Glutamatergic neuron (in vitro differentiated cells): ENCODE results near the gene BANF2. TPM values are rescaled to one million over a fixed set of nuclear protein-coding genes. Genes with fewer than 3 reads are reported as not detected.

Experiments used
- DNase-seq: peaks from one replicate; pipeline ENCODE4 v3.0.0; 2022
- H3K27ac Mint-ChIP-seq: one replicate; pipeline ENCODE4 v1.8.0; 2020; ENCODE audit warnings: mild to moderate bottlenecking, mixed read lengths, inconsistent platforms; ENCODE audit not compliant: unreplicated experiment
- H3K27me3 Mint-ChIP-seq: one replicate; pipeline ENCODE4 v1.8.0; 2020; ENCODE audit warnings: mild to moderate bottlenecking, moderate library complexity, mixed read lengths, inconsistent platforms; ENCODE audit not compliant: unreplicated experiment
- H3K36me3 Mint-ChIP-seq: one replicate; pipeline ENCODE4 v1.8.0; 2020; ENCODE audit warnings: mild to moderate bottlenecking, mixed read lengths, inconsistent platforms; ENCODE audit not compliant: unreplicated experiment
- H3K4me1 Mint-ChIP-seq: one replicate; pipeline ENCODE4 v1.8.0; 2020; ENCODE audit warnings: mild to moderate bottlenecking, low read depth, mixed read lengths, inconsistent platforms; ENCODE audit not compliant: unreplicated experiment
- H3K4me3 Mint-ChIP-seq: one replicate; pipeline ENCODE4 v1.8.0; 2020; ENCODE audit warnings: mild to moderate bottlenecking, mixed read lengths, inconsistent platforms; ENCODE audit not compliant: unreplicated experiment
- H3K9me3 Mint-ChIP-seq: one replicate; pipeline ENCODE4 v1.8.0; 2020; ENCODE audit warnings: mild to moderate bottlenecking, moderate library complexity, mixed read lengths, inconsistent platforms; ENCODE audit not compliant: unreplicated experiment
- CTCF ChIP-seq: fragments of 200-600 bp; sonication (generic); IDR thresholded peaks from one replicate; pipeline ENCODE4 v1.5.0; 2021; ENCODE audit not compliant: partially characterized antibody, unreplicated experiment
- total RNA-seq: library from RNA; stranded (reverse); fragmentation: NEBNext Ultra II Directional; extraction: Animal tissue kit (Norgen Biotek cat#: 25700); gene quantifications from one replicate; pipeline ENCODE4 v1.2.1, GENCODE V29; 2021; ENCODE audit not compliant: unreplicated experiment

BANF2 gene
- total RNA-seq, 1 donor from 2014 or later = not detected

- no peak for TF ChIP-seq CTCF
- H3K4me1 Mint-ChIP-seq = no peaks in the 10 kb centered on the region
- peaks cover 3% of the 10 kb centered on the region for H3K9me3 Mint-ChIP-seq
- H3K36me3 Mint-ChIP-seq = no peaks in the 10 kb centered on the region
- H3K27ac Mint-ChIP-seq = no peak overlapping the region
- H3K4me3 Mint-ChIP-seq = no peak overlapping the region
- no peaks in the 10 kb centered on the region for H3K27me3 Mint-ChIP-seq
- no peak for DNase-seq
These were observed 85.2 kb downstream of the BANF2 start for GRCh38 chr20:17785007-17785406.

Other genes starting within 250 kb of the BANF2 start
- 0.69 TPM for gene BFSP1, start 168.6 kb upstream of the BANF2 start, total RNA-seq
- 233 TPM for gene DSTN, start 129.9 kb upstream of the BANF2 start, total RNA-seq
- gene RRBP1, start 17.7 kb upstream of the BANF2 start, total RNA-seq = 63.3 TPM